Neural cell (in vitro differentiated cells): ENCODE measurements around the gene LZTS2.

Source experiments
- EP300 ChIP-seq: fragments of 450-650 bp; conservative IDR thresholded peaks from 2 replicates; pipeline ENCODE4 v1.6.1; 2014; ENCODE audit warnings: antibody characterized with exemption, mild to moderate bottlenecking, moderate library complexity; ENCODE audit not compliant: poor library complexity, severe bottlenecking
- EZH2 ChIP-seq: fragments of 200-600, 300-800 bp; shearing (Covaris generic), sonication (generic); IDR thresholded peaks from 2 replicates; pipeline ENCODE4 v1.6.1; 2014; ENCODE audit warnings: antibody characterized with exemption, low read length, borderline replicate concordance, mild to moderate bottlenecking; ENCODE audit not compliant: insufficient read depth, poor library complexity, severe bottlenecking
- POLR2AphosphoS5 ChIP-seq: IDR thresholded peaks from 2 replicates; pipeline ENCODE4 v1.6.1; 2012
- RAD21 ChIP-seq: fragments of 450-650 bp; conservative IDR thresholded peaks from 2 replicates; pipeline ENCODE4 v1.6.1; 2014; ENCODE audit warnings: antibody characterized with exemption, mild to moderate bottlenecking, moderate library complexity
- TF ChIP-seq, protein P1 (sequence below): fragments of 450-650 bp; IDR thresholded peaks from 2 replicates; pipeline ENCODE4 v1.5.1; 2014; ENCODE audit warnings: antibody characterized with exemption, mild to moderate bottlenecking, moderate library complexity; ENCODE audit not compliant: poor library complexity, severe bottlenecking
- TF ChIP-seq, protein P2 (sequence below): IDR thresholded peaks from 2 replicates; pipeline ENCODE4 v1.6.1; 2012; ENCODE audit warnings: borderline replicate concordance

DNA sequence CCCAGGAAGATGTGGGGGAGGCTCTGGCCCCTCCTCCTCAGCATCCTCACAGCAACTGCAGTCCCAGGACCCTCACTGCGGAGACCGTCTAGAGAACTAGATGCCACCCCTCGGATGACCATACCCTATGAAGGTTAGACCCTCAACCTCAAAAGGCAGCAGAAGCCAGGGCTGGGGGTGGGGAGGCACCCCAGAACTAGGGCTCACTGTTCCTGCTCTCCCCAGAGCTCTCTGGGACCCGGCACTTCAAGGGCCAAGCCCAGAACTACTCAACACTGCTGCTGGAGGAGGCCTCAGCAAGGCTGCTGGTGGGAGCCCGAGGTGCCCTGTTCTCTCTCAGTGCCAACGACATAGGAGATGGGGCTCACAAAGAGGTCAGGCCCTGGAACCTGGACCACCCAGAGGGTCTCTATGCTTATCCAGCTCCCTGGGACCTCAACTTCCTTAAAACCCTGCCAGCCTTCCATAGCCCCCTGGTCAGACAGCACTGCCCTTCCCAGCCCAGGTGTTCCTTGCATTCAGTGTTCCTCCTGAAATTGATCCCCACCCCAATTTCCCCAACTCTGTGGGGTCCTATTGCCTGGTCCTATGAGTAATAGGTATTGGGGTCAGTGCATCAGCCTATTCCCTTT is 26.6 kb upstream of the LZTS2 start:
- TF ChIP-seq, protein P1, sequence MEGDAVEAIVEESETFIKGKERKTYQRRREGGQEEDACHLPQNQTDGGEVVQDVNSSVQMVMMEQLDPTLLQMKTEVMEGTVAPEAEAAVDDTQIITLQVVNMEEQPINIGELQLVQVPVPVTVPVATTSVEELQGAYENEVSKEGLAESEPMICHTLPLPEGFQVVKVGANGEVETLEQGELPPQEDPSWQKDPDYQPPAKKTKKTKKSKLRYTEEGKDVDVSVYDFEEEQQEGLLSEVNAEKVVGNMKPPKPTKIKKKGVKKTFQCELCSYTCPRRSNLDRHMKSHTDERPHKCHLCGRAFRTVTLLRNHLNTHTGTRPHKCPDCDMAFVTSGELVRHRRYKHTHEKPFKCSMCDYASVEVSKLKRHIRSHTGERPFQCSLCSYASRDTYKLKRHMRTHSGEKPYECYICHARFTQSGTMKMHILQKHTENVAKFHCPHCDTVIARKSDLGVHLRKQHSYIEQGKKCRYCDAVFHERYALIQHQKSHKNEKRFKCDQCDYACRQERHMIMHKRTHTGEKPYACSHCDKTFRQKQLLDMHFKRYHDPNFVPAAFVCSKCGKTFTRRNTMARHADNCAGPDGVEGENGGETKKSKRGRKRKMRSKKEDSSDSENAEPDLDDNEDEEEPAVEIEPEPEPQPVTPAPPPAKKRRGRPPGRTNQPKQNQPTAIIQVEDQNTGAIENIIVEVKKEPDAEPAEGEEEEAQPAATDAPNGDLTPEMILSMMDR: no peak
- TF ChIP-seq POLR2AphosphoS5 (no peak), EZH2 (no peak), EP300 (no peak), RAD21 (no peak)
- TF ChIP-seq, protein P2, sequence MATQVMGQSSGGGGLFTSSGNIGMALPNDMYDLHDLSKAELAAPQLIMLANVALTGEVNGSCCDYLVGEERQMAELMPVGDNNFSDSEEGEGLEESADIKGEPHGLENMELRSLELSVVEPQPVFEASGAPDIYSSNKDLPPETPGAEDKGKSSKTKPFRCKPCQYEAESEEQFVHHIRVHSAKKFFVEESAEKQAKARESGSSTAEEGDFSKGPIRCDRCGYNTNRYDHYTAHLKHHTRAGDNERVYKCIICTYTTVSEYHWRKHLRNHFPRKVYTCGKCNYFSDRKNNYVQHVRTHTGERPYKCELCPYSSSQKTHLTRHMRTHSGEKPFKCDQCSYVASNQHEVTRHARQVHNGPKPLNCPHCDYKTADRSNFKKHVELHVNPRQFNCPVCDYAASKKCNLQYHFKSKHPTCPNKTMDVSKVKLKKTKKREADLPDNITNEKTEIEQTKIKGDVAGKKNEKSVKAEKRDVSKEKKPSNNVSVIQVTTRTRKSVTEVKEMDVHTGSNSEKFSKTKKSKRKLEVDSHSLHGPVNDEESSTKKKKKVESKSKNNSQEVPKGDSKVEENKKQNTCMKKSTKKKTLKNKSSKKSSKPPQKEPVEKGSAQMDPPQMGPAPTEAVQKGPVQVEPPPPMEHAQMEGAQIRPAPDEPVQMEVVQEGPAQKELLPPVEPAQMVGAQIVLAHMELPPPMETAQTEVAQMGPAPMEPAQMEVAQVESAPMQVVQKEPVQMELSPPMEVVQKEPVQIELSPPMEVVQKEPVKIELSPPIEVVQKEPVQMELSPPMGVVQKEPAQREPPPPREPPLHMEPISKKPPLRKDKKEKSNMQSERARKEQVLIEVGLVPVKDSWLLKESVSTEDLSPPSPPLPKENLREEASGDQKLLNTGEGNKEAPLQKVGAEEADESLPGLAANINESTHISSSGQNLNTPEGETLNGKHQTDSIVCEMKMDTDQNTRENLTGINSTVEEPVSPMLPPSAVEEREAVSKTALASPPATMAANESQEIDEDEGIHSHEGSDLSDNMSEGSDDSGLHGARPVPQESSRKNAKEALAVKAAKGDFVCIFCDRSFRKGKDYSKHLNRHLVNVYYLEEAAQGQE: no peak
